ENCODE data around the gene IGF2BP1. TPM values are rescaled to one million over a fixed set of nuclear protein-coding genes. Genes with fewer than 3 reads are reported as not detected.

The IGF2BP1 gene
- polyA plus RNA-seq, 1 donor from 2014 or later = 13.0 TPM

GRCh38 chr17:49078248-49078647 is 81.1 kb downstream of the IGF2BP1 start:
- no peaks in the 10 kb centered on the region for H3K27me3 ChIP-seq (ENCODE audit: insufficient read depth, low read depth, low read length)
- no peak overlapping the region for H3K27ac ChIP-seq (ENCODE audit: low read length)
- no peaks in the 10 kb centered on the region for H3K9me3 ChIP-seq (ENCODE audit: low read length)
- TF ChIP-seq CTCF (IDR thresholded peaks at IDR 0.05; ENCODE audit: poor library complexity, severe bottlenecking) = no peak
- no peak for TF ChIP-seq RAD21 (conservative IDR thresholded peaks at IDR 0.05)
- TF ChIP-seq POLR2AphosphoS5 (IDR thresholded peaks at IDR 0.05) = no peak
- TF ChIP-seq TAF1 (IDR thresholded peaks at IDR 0.05; ENCODE audit: low read depth) = no peak
- TF ChIP-seq EZH2 (IDR thresholded peaks at IDR 0.05; ENCODE audit: borderline replicate concordance, insufficient read depth, low read length, poor library complexity, severe bottlenecking) = no peak
- TF ChIP-seq REST (IDR thresholded peaks at IDR 0.05; ENCODE audit: borderline replicate concordance) = no peak
- no peak for TF ChIP-seq EP300 (conservative IDR thresholded peaks at IDR 0.05; ENCODE audit: poor library complexity, severe bottlenecking)
- TF ChIP-seq SMC3 (conservative IDR thresholded peaks at IDR 0.05; ENCODE audit: poor library complexity) = no peak
- no peak for TF ChIP-seq MXI1 (conservative IDR thresholded peaks at IDR 0.05; ENCODE audit: poor library complexity, severe bottlenecking)
- no peaks in the 10 kb centered on the region for H4K20me1 ChIP-seq (ENCODE audit: insufficient read depth)
- no peak overlapping the region for H3K4me2 ChIP-seq (ENCODE audit: low read length)
- H3K36me3 ChIP-seq (ENCODE audit: insufficient read depth, low read length) = no peaks in the 10 kb centered on the region
- no peak overlapping the region for H3K9ac ChIP-seq (ENCODE audit: low read length)
- no peaks in the 10 kb centered on the region for H3K9me2 ChIP-seq (ENCODE audit: insufficient read depth, low read length)
- H3K79me2 ChIP-seq (replicated peaks; ENCODE audit: insufficient read depth, low read length) = no peaks in the 10 kb centered on the region
- H3K4me3 ChIP-seq (ENCODE audit: low read length) = no peak overlapping the region
- H3F3A ChIP-seq (ENCODE audit: insufficient read depth, low read length, poor library complexity, severe bottlenecking) = no peaks in the 10 kb centered on the region
- H2AFZ ChIP-seq (ENCODE audit: low read depth, low read length) = no peak overlapping the region

GRCh38 chr17:49079840-49080663 is 82.9 kb downstream of the IGF2BP1 start:
- TF ChIP-seq POLR2AphosphoS5 (IDR thresholded peaks at IDR 0.05) (no peak), EP300 (conservative IDR thresholded peaks at IDR 0.05; ENCODE audit: poor library complexity, severe bottlenecking) (no peak), REST (IDR thresholded peaks at IDR 0.05; ENCODE audit: borderline replicate concordance) (no peak), CTCF (IDR thresholded peaks at IDR 0.05; ENCODE audit: poor library complexity, severe bottlenecking) (no peak), RAD21 (conservative IDR thresholded peaks at IDR 0.05) (no peak), TAF1 (IDR thresholded peaks at IDR 0.05; ENCODE audit: low read depth) (no peak), EZH2 (IDR thresholded peaks at IDR 0.05; ENCODE audit: borderline replicate concordance, insufficient read depth, low read length, poor library complexity, severe bottlenecking) (no peak)
- H3K9me3 ChIP-seq (ENCODE audit: low read length) = no peaks in the 10 kb centered on the region
- no peak overlapping the region for H3K9ac ChIP-seq (ENCODE audit: low read length)

More at GRCh38 chr17:49079840-49080663, 82.9 kb downstream of the IGF2BP1 start:
- Histone ChIP-seq H3K36me3 (ENCODE audit: insufficient read depth, low read length) (no peaks in the 10 kb centered on the region), H3K27me3 (ENCODE audit: insufficient read depth, low read depth, low read length) (no peaks in the 10 kb centered on the region), H3K4me2 (ENCODE audit: low read length) (no peak overlapping the region), H2AFZ (ENCODE audit: low read depth, low read length) (no peak overlapping the region), H3F3A (ENCODE audit: insufficient read depth, low read length, poor library complexity, severe bottlenecking) (no peaks in the 10 kb centered on the region), H3K4me3 (ENCODE audit: low read length) (no peak overlapping the region), H3K9me2 (ENCODE audit: insufficient read depth, low read length) (no peaks in the 10 kb centered on the region), H3K79me2 (replicated peaks; ENCODE audit: insufficient read depth, low read length) (no peaks in the 10 kb centered on the region), H4K20me1 (ENCODE audit: insufficient read depth) (no peaks in the 10 kb centered on the region), H3K27ac (ENCODE audit: low read length) (no peak overlapping the region)

Data from neural cell (in vitro differentiated cells).